ENCODE results near the gene ZMIZ1.
A peak's percentile ranks its signal among the peaks of the same experiment; 100 is the strongest.

The ZMIZ1 gene

DNA sequence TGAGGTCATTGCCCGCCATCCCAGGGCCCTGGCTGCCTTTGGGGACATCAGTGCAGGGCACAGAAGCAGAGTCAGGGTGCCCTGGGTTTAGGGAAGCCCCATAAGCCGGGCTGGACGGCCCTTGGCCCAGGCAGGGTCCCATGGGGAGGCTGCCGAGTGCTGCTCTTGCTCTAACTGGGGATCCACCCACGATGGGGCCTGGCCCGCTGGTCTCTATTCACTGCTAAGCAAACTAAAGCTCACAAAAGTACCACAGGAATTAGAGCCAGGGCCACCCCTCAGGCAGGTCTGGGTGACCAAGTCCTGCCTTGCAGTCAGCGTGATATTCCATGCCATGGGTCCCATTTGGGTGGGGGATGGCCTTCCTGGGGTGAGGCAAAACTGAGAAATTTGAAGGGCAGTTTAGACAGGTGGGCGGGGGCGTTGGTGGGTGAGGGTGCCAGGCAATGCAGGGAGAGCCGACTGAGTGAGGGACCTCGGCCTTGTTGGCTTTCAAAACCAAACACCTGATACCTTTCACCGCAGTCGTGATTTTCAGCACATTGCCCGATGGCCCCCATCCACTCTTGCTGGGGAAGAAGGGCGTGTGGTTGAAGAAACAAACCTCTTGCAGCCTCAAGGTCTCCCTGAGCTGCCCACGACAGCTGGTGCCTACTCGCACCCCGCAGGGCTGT lies 185.7 kb downstream of the ZMIZ1 start:
- no peak for DNase-seq

- no peak for DNase-seq
Measured at GRCh38 chr10:79255007-79255507, 186.3 kb downstream of the ZMIZ1 start.

GRCh38 chr10:79256264-79256806 lies 187.6 kb downstream of the ZMIZ1 start:
- DNase-seq: no peak

DNA sequence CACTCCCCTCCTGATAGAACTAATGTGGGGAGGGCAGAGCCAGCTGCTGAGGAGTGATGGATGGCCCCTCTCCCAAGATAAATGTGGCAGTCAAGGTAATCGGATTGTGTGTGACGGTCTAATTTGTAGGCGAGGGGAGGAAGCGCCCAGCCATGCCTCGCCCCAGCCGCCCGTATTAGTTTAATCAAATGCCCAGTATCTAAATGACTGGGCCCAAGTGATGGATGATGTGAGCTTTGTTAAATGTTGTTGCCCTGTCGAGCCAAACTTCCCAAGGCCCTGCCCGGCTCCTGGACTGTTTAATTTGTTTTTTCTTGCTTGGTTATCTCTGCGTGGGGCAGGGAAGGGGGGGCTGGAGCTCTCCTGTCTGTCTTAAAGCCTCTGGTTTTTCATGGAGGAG lies 190.1 kb downstream of the ZMIZ1 start:
- no peak for DNase-seq

GRCh38 chr10:79259834-79260233 lies 191.1 kb downstream of the ZMIZ1 start:
- no peak for DNase-seq

DNA sequence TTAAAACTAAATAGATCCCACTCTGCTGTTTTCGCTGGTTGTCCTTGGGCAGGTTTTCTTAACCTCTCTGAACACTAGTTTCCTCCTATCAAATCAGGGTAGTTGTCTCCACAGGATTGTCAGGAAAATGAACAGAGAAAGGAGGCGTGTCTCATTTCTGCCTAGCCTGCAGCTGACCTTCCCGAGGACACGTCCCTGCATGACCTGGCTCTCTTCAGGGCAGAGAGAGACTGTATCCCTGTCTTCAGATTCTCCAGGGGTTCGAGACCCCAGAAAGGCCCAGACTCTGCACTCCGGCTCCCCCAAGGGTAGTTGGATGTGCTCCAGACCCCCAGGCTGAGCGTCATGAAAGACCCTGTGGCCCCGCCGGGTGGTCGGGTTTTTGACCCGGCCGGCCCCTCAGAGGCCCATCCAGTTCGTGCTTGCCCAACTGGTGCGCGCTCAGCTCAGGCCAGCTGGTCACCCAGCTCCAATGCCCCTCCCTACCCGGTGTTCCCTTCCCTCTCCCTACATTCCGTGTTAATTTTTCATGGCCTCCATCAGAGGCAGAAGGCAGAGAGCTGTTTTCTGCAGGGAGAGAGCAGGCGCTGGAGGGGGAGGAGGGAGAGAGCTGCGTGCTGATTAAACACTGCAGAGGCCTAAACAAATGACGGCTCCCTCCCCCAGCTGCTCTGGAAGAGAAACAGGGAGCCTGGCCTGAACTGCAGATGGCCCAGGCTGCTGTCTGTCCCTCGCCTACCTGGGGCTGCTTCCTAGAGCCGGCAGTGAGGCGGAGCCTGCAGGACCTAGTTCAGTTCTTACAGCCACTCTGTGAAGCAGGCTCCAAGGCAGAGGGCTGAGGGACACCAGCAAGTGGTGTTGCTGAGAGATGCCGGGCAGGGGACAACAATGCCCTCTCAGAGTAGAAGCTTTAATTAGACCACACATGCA lies 192.3 kb downstream of the ZMIZ1 start:
- DNase-seq: no peak

GRCh38 chr10:79262131-79262530 lies 193.4 kb downstream of the ZMIZ1 start:
- DNase-seq: no peak

GRCh38 chr10:79262959-79263746 lies 194.4 kb downstream of the ZMIZ1 start:
- DNase-seq: no peak

DNA sequence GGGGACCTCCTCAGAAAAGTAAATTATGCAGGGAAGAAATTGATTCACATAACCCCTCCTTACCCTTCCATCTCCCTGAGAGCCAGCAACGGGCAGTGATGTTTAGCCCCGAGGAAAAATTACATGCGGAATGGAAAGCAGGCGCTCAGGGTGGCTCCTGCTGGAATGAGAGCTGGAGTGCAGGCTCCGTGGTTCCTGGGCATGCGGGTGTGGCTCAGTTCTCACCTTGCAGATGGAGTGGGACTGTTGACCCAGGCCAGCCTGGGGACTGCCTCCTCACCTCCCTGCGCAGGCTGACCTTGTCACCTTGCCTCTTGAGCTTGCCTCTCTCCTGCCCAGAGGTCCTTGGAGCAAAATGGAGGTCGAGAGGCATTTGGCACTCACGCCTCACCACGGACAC lies 195.2 kb downstream of the ZMIZ1 start:
- DNase-seq: no peak

DNA sequence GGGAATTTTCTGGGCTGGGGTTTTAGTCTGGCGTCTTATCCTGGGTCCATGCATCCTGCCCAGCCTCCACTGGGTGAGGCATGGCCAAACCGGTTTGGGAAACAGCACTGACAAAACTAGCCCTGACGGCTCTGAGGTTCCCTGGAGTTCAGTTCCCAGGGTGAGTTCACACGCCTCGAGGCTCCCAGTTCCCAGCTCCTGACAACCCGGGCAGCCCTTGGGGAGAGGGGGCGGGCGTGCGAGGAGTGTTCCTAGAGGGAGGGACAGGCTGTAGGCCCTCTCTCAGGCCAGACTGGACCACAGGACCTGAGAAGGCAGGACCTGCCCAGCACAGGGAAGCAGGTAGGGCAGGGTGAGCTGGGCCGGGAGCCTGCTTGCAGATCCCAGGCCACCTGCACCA lies 196.2 kb downstream of the ZMIZ1 start:
- no peak for DNase-seq

DNA sequence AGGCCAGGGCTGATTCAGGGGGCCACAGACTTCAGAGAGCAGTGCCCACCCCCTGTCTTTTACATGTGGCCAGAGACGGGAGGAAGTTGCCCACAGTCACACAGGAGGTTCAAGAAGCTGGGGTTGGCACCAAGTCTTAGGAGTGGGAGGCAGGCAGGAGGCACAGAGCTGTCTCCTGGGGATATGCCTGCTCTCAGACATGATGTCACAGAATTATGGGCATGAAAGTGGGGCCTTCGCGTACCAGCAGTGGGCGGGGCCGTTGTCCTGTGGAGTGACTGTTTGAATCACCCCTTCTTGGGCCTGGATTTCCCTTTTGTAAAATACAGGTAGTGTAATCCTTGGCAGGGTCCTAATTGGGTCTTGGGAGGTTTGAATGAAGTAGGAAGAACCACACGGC lies 197.3 kb downstream of the ZMIZ1 start:
- peak; percentile 47 for DNase-seq

GRCh38 chr10:79266543-79267312 lies 198.0 kb downstream of the ZMIZ1 start:
- DNase-seq: peak; percentile 75

- DNase-seq: no peak
Measured at GRCh38 chr10:79267499-79267898, 198.7 kb downstream of the ZMIZ1 start.

- no peak for DNase-seq
Measured at GRCh38 chr10:79268161-79268601, 199.4 kb downstream of the ZMIZ1 start.

- no peak for DNase-seq
Measured at GRCh38 chr10:79268742-79269141, 200.0 kb downstream of the ZMIZ1 start.

DNA sequence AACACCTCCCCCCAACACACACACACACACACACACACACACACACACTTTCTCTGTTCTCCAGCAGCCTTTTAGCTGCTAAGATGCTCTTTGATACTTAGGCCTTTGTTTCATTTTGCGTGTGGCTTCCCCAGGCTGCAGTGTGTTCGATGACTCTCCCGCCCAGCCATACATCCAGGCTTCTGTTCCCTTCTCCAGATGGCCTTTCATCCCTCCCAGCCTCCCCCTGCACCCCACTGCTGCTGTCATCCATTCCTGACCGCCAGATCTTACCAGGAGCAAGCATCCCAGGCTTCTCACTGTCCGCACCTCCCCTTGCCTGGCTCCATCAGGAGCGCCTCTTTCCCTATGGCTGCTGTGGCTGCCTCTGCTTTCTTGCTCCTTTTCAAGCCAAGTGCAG lies 200.7 kb downstream of the ZMIZ1 start:
- no peak for DNase-seq

GRCh38 chr10:79269969-79270368 lies 201.2 kb downstream of the ZMIZ1 start:
- no peak for DNase-seq

DNA sequence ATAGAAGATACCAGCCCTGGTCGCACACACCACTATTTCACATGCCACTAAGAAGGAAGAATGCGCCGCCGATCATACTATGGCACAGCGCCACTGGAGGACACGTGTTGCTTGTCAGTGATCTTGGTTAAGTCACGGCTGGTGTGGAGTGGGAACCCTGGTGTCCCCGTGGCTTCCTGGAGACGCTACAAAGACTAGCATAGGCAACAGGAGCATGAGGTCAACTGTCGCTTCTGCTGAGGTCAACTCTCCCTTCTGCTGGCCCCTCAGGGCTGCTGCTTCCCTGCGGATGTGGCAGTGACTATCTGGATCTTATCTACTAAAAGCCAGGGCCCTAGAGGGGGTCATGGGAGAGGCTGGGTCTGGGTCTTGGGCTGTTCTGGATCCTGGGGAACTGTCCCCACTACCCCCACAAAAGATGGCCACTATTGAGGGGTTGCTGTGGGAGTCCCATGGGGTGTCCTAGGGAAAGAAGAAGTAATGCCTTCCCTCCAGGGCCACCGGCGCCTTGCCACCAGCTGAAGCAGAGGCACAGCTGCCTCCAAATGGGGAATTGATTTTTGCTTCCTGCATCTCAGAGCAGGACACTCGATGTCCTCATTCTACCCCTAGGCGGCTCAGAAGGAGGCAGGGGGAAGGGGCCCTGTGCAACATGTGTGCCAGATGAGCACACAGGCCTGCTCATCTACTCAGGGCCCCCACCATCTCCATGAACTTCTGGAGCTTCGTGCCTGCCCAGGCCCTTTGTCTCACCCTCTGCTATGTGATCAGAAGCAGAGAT lies 201.9 kb downstream of the ZMIZ1 start:
- DNase-seq: peak; percentile 30

DNA sequence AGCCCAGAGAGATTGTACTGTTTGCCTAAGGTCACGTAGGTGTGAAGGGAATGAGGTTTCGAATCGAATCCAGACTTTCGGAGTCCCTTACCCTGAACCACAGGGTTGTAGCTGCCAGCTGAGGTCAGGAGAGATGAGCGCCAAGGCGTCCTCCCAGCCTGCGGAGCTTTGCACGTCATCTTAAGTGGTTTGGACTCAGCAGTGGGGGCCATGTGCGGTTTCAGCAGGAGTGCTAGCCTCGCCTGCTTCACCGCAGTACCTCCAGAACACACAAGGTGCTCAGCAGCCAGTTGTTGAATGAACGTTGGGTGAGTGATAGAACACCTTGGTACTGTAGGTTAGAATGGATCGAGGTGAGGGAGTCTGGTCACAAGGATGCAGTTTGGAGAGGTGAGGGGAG lies 203.6 kb downstream of the ZMIZ1 start:
- no peak for DNase-seq

- DNase-seq: no peak
Measured at GRCh38 chr10:79273604-79274003, 204.8 kb downstream of the ZMIZ1 start.

All from CD4-positive, alpha-beta T cell treated with Interferon gamma for 1 hour (primary cell).